GM12864 (cell line): ENCODE data around the gene AHSA1.

Experiments
- DNase-seq: peaks from one replicate; pipeline ENCODE4 v3.0.0-alpha.2; 2011; ENCODE audit warnings: low read depth
- H3K4me3 ChIP-seq: 2 replicates; pipeline ENCODE4 v1.5.1; 2011; ENCODE audit warnings: mild to moderate bottlenecking, low read depth, low read length, control low read depth
- TF ChIP-seq, protein P1 (sequence below): IDR thresholded peaks from 2 replicates; pipeline ENCODE4 v1.5.1; 2011; ENCODE audit warnings: low read depth, mild to moderate bottlenecking, moderate library complexity, low read length, control low read depth, inconsistent platforms; ENCODE audit errors: missing control alignments

Gene AHSA1

DNA sequence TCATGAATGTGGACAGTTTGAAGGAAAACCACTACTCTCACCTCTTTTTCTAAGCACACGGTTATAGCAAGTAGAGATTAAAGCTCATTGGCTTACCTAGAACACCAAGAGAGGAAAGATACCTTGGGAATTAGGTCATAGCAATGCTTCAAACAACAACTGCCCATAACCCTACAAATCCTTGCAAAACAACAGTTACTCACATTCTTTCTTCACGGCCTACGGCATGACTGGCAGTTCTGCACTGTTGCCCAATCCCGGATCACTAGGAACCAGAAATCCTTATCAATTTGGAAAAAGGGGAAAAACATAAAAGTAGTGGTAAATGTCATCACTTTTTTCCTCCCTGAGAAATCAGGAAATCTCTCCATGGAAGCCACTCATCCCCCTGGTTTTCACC is 50.4 kb downstream of the AHSA1 start:
- no peak for DNase-seq

DNA sequence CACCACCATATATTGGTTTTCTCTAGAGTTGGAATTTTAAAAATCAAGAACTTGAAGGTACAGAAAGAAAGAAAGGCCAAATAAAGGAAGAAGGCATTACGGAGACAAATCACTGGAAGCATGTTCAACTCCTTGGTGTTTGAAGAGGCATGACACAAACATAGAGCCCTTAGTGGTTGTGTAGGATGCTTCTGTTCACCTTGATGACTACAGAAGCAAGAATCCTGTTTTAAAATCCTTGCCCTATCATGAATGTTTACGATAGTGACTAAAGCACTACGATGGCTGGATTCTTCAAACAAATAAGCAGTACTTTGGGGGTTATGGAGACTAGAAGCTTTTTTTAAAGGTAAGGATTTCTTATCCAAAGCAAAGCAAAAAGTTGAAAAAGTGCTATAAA is 51.0 kb downstream of the AHSA1 start:
- no peak overlapping the region for H3K4me3 ChIP-seq
- DNase-seq: no peak
- TF ChIP-seq, protein P1, sequence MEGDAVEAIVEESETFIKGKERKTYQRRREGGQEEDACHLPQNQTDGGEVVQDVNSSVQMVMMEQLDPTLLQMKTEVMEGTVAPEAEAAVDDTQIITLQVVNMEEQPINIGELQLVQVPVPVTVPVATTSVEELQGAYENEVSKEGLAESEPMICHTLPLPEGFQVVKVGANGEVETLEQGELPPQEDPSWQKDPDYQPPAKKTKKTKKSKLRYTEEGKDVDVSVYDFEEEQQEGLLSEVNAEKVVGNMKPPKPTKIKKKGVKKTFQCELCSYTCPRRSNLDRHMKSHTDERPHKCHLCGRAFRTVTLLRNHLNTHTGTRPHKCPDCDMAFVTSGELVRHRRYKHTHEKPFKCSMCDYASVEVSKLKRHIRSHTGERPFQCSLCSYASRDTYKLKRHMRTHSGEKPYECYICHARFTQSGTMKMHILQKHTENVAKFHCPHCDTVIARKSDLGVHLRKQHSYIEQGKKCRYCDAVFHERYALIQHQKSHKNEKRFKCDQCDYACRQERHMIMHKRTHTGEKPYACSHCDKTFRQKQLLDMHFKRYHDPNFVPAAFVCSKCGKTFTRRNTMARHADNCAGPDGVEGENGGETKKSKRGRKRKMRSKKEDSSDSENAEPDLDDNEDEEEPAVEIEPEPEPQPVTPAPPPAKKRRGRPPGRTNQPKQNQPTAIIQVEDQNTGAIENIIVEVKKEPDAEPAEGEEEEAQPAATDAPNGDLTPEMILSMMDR: no peak

More for the DNA sequence above, 50.4 kb downstream of the AHSA1 start:
- TF ChIP-seq, protein P1: no peak
- no peak overlapping the region for H3K4me3 ChIP-seq

GRCh38 chr14:77509366-77509765 is 51.5 kb downstream of the AHSA1 start:
- no peak overlapping the region for H3K4me3 ChIP-seq
- DNase-seq: no peak
- TF ChIP-seq, protein P1: no peak

DNA sequence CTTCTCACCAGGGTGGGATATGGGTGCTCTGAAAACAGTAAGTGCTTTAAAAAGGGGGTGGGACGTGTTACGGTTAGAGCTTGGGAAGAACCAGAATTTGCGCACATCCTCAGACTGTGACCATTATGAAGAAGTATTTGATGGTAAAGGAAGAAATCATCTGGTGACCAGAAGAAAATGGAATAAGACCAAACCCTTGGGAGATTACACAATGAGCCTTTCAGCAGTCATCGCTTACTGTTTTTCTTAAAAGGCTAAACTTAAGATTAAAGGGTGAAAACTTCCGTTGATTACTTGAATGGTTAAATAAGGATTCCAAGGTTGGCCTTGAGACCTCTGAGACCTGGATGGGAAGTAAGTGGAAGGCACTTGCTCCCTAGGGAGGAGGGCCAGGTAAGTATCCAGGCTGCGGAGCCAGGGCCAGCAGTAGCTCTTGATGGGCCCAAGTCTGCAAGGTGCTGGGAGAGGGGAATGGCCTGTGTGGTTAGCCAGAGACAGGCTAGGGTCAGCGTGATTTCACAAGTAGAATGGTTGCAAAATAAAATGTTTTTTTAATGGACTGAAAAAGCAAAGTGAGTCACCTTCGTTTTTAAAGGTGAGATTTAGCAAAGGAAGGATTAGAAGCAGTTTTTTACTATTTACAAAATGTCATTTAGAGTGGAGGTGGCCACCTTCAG is 53.7 kb downstream of the AHSA1 start:
- no peak overlapping the region for H3K4me3 ChIP-seq
- DNase-seq: no peak
- TF ChIP-seq, protein P1: no peak

GRCh38 chr14:77516126-77516525 is 58.2 kb downstream of the AHSA1 start:
- no peak for DNase-seq
- TF ChIP-seq, protein P1: no peak
- no peak overlapping the region for H3K4me3 ChIP-seq
